ENCODE measurements around the gene TMEM101. TPM values are rescaled to one million over a fixed set of nuclear protein-coding genes. Genes with fewer than 3 reads are reported as not detected.

Gene TMEM101
- total and polyA plus RNA-seq, 2 of the 13 experiments (the other 11 are each of a cell fraction or from before 2014, with no cell fraction given): 72.0 to 100 TPM

GRCh38 chr17:44024853-44025252 is 10.1 kb upstream of the TMEM101 start (continued):
- no peak for TF ChIP-seq ZBTB40 (IDR thresholded peaks at IDR 0.05)
- no peak for TF ChIP-seq ZBTB40 (CRISPR knock-in tag; IDR thresholded peaks at IDR 0.05)

GRCh38 chr17:44024271-44024663 is 9.5 kb upstream of the TMEM101 start:
- Histone ChIP-seq H4K20me1 (ENCODE audit: insufficient read depth, low read length) (no peaks in the 10 kb centered on the region), H3K79me2 (ENCODE audit: insufficient read depth, low read length) (no peaks in the 10 kb centered on the region), H3K27me3 (ENCODE audit: control insufficient read depth in 1 of 2, insufficient read depth in 2 of 2, low read length in 2 of 2) (no peaks in the 10 kb centered on the region), H3K9me3 (ENCODE audit: low read length) (no peaks in the 10 kb centered on the region), H2AFZ (ENCODE audit: low read length) (no peak overlapping the region), H3K27ac (ENCODE audit: extremely low read length, insufficient read depth, low read length) (no peak overlapping the region), H3K4me3 (replicated peaks in 1 of 3; ENCODE audit: insufficient read depth in 1 of 3, low read depth in 2 of 3, low read length in 3 of 3) (no peak overlapping the region), H3K4me2 (ENCODE audit: low read depth, low read length) (no peak overlapping the region), H3K9ac (ENCODE audit: insufficient read depth, low read depth, low read length) (no peak overlapping the region), H3K4me1 (ENCODE audit: insufficient read depth, low read length) (no peaks in the 10 kb centered on the region), H3K36me3 (replicated peaks in 1 of 2; ENCODE audit: control insufficient read depth in 1 of 2, insufficient read depth in 2 of 2, low read length in 2 of 2) (peaks cover 2 to 12% of the 10 kb centered on the region in 2 experiments; a peak in 3 of 5 replicates)
- WGBS (ENCODE audit: low lambda C conversion rate): 92% methylated on average over 4 of the region's 6 CpGs
- peak; percentile 29 for ATAC-seq
- no peak for FAIRE-seq
- BruUV-seq (replicated peaks): no TSS peak
- intact Hi-C loops (cut with micrococcal nuclease; ENCODE audit: unreplicated experiment): no loop called here
- no peak for DNase-seq (ENCODE audit: low spot score)
- ChIA-PET CTCF (ENCODE audit: low intra/inter-chr PET ratio, low total read pairs) (no interaction called here), POLR2A (interaction anchor here (0.7 kb wide), 1 partner anchor 751 kb away, joined by 3 read pairs; no protein-coding TSS in a partner anchor)
- in situ Hi-C loops (cut with HindIII; ENCODE audit: extremely low pct_ligation_motif_present, low pct_unique_long_range_greater_than_20kb): no loop called here
- TF ChIP-seq CSRNP2 (CRISPR knock-in tag; conservative IDR thresholded peaks at IDR 0.05; ENCODE audit: low read depth) (no peak), ZNF660 (CRISPR knock-in tag; IDR thresholded peaks at IDR 0.05; ENCODE audit: borderline replicate concordance, low read depth) (no peak), KDM2A (CRISPR knock-in tag; IDR thresholded peaks at IDR 0.05; ENCODE audit: borderline replicate concordance, low read depth) (0 out of 2 replicates have a peak, but pooled peaks have one; percentile 7), ISL2 (CRISPR knock-in tag; IDR thresholded peaks at IDR 0.05) (no peak), ARID4A (CRISPR knock-in tag; IDR thresholded peaks at IDR 0.05; ENCODE audit: borderline replicate concordance) (no peak), SSRP1 (CRISPR knock-in tag; IDR thresholded peaks at IDR 0.05) (no peak)

All from HepG2 (cell line).